Stomach (tissue), 9 donors: ENCODE results near the gene RNF151. TPM values are rescaled to one million over a fixed set of nuclear protein-coding genes. Genes with fewer than 3 reads are reported as not detected.

ENCODE experiments used
- DNase-seq, 2 donors: peaks; one replicate each; pipeline versions ENCODE4 v3.0.0 to v3.0.0-alpha.2; 2013 to 2019
- H3K27ac ChIP-seq, 5 donors: fragments of 200-600 bp in 4 of 5; sonication (generic) in 4 of 5; one replicate each; pipeline ENCODE4 v1.5.1; 2013 to 2019; ENCODE audit warnings: mild to moderate bottlenecking in 1 of 5, moderate library complexity in 1 of 5
- H3K27me3 ChIP-seq, 3 donors: fragments of 200-600 bp; sonication (generic); one replicate each; pipeline ENCODE4 v1.5.1; 2017 to 2019; ENCODE audit warnings: mixed run types in 1 of 3
- H3K36me3 ChIP-seq, 4 donors: fragments of 200-600 bp; sonication (generic); 1 replicate in 3 of 4; 2 replicates in 1 of 4; pipeline ENCODE4 v1.5.1; 2016 to 2019
- H3K4me1 ChIP-seq, 4 donors: fragments of 200-600 bp; sonication (generic); one replicate each; pipeline ENCODE4 v1.5.1; 2016 to 2019
- H3K4me3 ChIP-seq, 4 donors: fragments of 200-600 bp; sonication (generic) in 3 of 4; one replicate each; pipeline ENCODE4 v1.5.1; 2016 to 2019; ENCODE audit warnings: mild to moderate bottlenecking in 1 of 4
- H3K9me3 ChIP-seq, 4 donors: fragments of 200-600 bp; sonication (generic); one replicate each; pipeline ENCODE4 v1.5.1; 2016 to 2019
- CTCF ChIP-seq, 7 experiments: fragments of 450-650 bp in 4 of 7; fragments of 200-600 bp in 3 of 7; sonication (generic) in 3 of 7; IDR thresholded peaks; one replicate each; pipeline ENCODE4 v1.5.1; 2016 to 2019; ENCODE audit warnings: antibody characterized with exemption in 7 of 7, control low read depth in 2 of 7, mild to moderate bottlenecking in 1 of 7
- EP300 ChIP-seq: sonication (generic); formaldehyde crosslinking; IDR thresholded peaks from one replicate; pipeline ENCODE4 v1.6.1; 2017; ENCODE audit warnings: antibody characterized with exemption
- POLR2A ChIP-seq, 4 donors: fragments of 450-650 bp; IDR thresholded peaks; one replicate each; pipeline ENCODE4 v1.6.1; 2016; ENCODE audit warnings: antibody characterized with exemption in 4 of 4, control low read depth in 2 of 4, mild to moderate bottlenecking in 1 of 4, moderate library complexity in 1 of 4
- POLR2AphosphoS5 ChIP-seq, 3 donors: sonication (generic); formaldehyde crosslinking; IDR thresholded peaks; one replicate each; pipeline ENCODE4 v1.6.1; 2016; ENCODE audit warnings: antibody characterized with exemption in 3 of 3
- WGBS, 5 donors: extraction: QIAGEN DNeasy Blood & Tissue Kit in 3 of 5; methylation state at CpG; one replicate each; pipeline versions ENCODE4 v1.1.5 to v1.1.7; 2013 to 2018; 5-methylcytosine and 5-hydroxymethylcytosine counted together
- intact Hi-C: fragments of 100-400 bp; cut with DNase I; formaldehyde crosslinking; loops from one replicate; pipeline ENCODE4 v1.15.1; 2023; ENCODE audit warnings: low total_unique reads
- polyA plus RNA-seq, 3 donors: library from polyadenylated mRNA; stranded (reverse); fragments of 200-250 nt; gene quantifications; one replicate each; pipeline ENCODE4 v1.2.3, GENCODE V29; 2013
- total RNA-seq, 5 donors: library from RNA; depleted of rRNA; stranded (reverse); fragments of >200 nt; gene quantifications; one replicate each; pipeline versions ENCODE4 v1.1.0 to v1.2.3, GENCODE V29; 2014 to 2016
- donor health status: healthy with polysubstance abuse.
- donor health status: Bipolar disorder and iron deficiency.
- donor health status: healthy.

The RNF151 gene
- total and polyA plus RNA-seq, 8 donors, result not detected

DNA sequence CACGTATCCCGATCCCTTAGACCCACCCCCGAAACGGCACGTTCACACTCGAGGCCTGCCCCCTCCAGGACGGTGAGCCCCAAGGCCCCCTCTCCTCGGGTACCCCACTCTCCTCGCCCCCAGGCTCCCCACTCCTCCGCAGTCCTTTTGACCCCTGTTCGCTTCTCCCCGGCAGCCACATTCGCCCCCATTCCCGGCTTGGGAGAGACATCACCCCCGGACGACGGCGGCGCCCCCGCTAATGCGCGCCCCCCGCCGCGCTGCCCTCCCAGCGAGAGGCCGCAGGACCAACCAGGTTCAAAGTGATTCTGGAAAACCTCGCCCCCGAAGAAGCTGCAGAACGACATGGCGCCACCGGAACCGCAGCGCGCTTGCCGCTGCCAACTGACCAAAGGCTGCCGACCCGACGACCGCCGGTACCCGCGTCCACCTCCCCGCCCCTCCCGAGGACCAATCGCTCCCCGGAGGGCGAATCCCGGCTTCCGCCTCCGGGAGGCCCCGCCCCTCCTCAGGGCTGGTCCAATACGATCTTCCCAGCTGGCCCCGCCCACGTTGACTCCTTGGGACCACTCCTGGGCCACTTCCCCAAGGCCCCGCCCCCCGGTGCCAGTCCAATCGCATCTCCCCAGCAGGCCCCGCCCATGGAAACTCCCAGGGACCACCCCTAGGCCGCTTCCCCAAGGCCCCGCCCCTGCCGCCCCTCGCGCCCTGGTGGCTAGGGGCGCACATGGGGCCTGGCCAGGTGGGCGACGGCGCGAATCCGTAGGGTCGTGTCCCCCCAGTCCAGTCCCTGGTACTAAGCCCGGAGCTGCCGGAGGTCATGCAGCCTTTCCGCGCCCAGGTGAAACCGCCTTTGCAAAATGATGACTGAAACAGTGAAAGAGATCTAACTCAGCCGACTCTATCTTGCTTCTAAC lies 23.6 kb upstream of the RNF151 start, which contains the start of gene MSRB1:
Gene MSRB1 (minus strand): TSS at position 390 of the 917 bp plus-strand sequence. CDS start 43 bp downstream, at position 347.
- whole genome bisulfite sequencing, 5 donors, result 1 to 2% (median 1%) methylated on average over 30 to 77 of the region's 77 CpGs
- Histone ChIP-seq H3K4me1 (peaks cover 19 to 45% (median 29%) of the 10 kb centered on the region in 4 donors), H3K27ac (peak within 1 kb of the TSS; percentile 78 to 91 (median 88)), H3K36me3 (peaks cover 27 to 32% (median 32%) of the 10 kb centered on the region in 4 donors), H3K9me3 (no peaks in the 10 kb centered on the region), H3K27me3 (no peaks in the 10 kb centered on the region), H3K4me3 (peak within 1 kb of the TSS; percentile 74 to 94 (median 86))
- TF ChIP-seq POLR2AphosphoS5 (IDR thresholded peaks at IDR 0.05) (peak; percentile 93 to 98 (median 96)), CTCF (IDR thresholded peaks at IDR 0.05) (no peak), POLR2A (IDR thresholded peaks at IDR 0.05) (peak in 2 of 4 donors; percentile 52 to 89), EP300 (no peak)
- DNase-seq, result peak; percentile 100
- intact Hi-C loops, result no loop called here

- peaks cover 11 to 16% (median 15%) of the 10 kb centered on the region in 4 donors for H3K36me3 ChIP-seq
- 92 to 95% (median 93%) methylated on average over 21 of the region's 21 CpGs for WGBS, 5 donors
- H3K9me3 ChIP-seq, result no peaks in the 10 kb centered on the region
- intact Hi-C loops, result no loop called here
- TF ChIP-seq POLR2AphosphoS5 (IDR thresholded peaks at IDR 0.05) (no peak), CTCF (IDR thresholded peaks at IDR 0.05) (no peak), EP300 (no peak), POLR2A (IDR thresholded peaks at IDR 0.05) (no peak)
- H3K4me3 ChIP-seq, result no peak overlapping the region
- no peaks in the 10 kb centered on the region for H3K27me3 ChIP-seq
- DNase-seq, result no peak
- no peak overlapping the region for H3K27ac ChIP-seq
- peaks cover 19 to 39% (median 29%) of the 10 kb centered on the region in 4 donors for H3K4me1 ChIP-seq
These were observed 21.9 kb upstream of the RNF151 start for GRCh38 chr16:1944612-1945199.

DNA sequence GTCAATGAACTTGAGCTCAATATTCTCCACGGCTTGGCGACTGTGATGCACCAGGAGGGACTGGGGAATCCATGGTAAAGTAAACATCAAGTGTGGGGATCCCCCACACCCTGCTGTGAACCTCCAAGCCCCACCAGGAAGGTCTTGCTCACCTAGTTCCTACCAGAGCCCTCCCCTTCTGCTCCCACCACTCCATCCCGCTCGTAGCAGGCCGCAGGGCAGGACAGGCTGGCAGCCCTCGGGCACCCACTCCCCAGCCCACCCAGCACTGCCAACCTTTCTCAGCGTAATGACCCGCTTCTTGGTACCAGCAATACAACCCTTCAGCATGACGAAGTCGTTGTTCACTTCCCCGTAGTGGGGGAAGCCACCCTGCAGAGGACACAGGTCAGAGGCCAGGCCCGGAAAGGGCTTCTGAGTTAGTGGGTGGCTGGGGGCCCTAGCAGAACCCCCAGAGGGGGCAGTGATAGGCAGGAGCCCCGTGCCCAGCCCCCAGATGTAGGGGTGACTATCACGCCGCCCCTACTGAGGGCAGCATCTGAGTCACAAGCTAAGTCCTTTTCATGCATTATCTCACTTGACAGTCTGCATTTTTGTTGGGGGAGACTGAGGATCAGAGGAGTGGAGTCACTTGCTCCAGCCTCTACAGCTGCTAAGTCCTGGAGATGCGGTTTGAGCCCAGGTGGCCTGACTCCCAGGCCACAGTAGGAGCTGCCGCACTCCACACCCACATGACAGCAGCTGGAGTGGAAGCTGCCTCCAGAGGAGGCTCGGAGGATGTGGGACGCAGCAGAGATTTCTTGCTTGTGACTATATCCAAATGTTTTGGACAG lies 20.9 kb upstream of the RNF151 start:
- Histone ChIP-seq H3K27me3 (no peaks in the 10 kb centered on the region), H3K9me3 (no peaks in the 10 kb centered on the region), H3K4me1 (peaks cover 18 to 30% (median 25%) of the 10 kb centered on the region in 4 donors), H3K4me3 (no peak overlapping the region), H3K36me3 (peaks cover 2 to 5% (median 5%) of the 10 kb centered on the region in 4 donors), H3K27ac (no peak overlapping the region)
- DNase-seq, result no peak
- TF ChIP-seq POLR2AphosphoS5 (IDR thresholded peaks at IDR 0.05) (no peak), POLR2A (IDR thresholded peaks at IDR 0.05) (no peak), CTCF (IDR thresholded peaks at IDR 0.05) (no peak), EP300 (no peak)
- intact Hi-C loops, result no loop called here
- WGBS, 5 donors, result 81 to 87% (median 85%) methylated on average over 19 of the region's 19 CpGs
